Karpas-422 (cell line): ENCODE results near the gene DAPK2. TPM values are rescaled to one million over a fixed set of nuclear protein-coding genes. Genes with fewer than 3 reads are reported as not detected.

Source experiments
- DNase-seq: peaks from one replicate; pipeline ENCODE4 v3.0.0-alpha.2; 2015
- H2AFZ ChIP-seq: fragments of 200-600 bp; sonication (generic); 2 replicates; pipeline ENCODE4 v1.6.1; 2014; ENCODE audit warnings: antibody characterized with exemption, low read length, mixed read lengths
- H3K27ac ChIP-seq: fragments of 200-600 bp; sonication (generic); 2 replicates; pipeline ENCODE4 v1.5.1; 2014; ENCODE audit warnings: mild to moderate bottlenecking, low read length, moderate library complexity
- H3K27me3 ChIP-seq: fragments of 200-600 bp; sonication (generic); 2 replicates; pipeline ENCODE4 v1.6.1; 2014; ENCODE audit warnings: low read length, mixed read lengths
- H3K36me3 ChIP-seq: fragments of 200-600 bp; sonication (generic); 2 replicates; pipeline ENCODE4 v1.6.1; 2014; ENCODE audit warnings: low read length, mixed read lengths; ENCODE audit not compliant: insufficient read depth
- H3K4me1 ChIP-seq: fragments of 200-600 bp; sonication (generic); 2 replicates; pipeline ENCODE4 v1.6.1; 2014; ENCODE audit warnings: mild to moderate bottlenecking, low read length, mixed read lengths
- H3K4me2 ChIP-seq: fragments of 200-600 bp; sonication (generic); 2 replicates; pipeline ENCODE4 v1.6.1; 2014; ENCODE audit warnings: low read length, low read depth, mild to moderate bottlenecking; ENCODE audit not compliant: poor library complexity, severe bottlenecking
- H3K4me3 ChIP-seq: fragments of 200-600 bp; sonication (generic); 2 replicates; pipeline ENCODE4 v1.5.1; 2014; ENCODE audit warnings: mild to moderate bottlenecking, antibody characterized with exemption, low read length, mixed read lengths
- H3K79me2 ChIP-seq: fragments of 200-600 bp; sonication (generic); 2 replicates; pipeline ENCODE4 v1.6.1; 2014; ENCODE audit warnings: mild to moderate bottlenecking, low read length, mixed read lengths
- H3K9ac ChIP-seq: fragments of 200-600 bp; sonication (generic); 2 replicates; pipeline ENCODE4 v1.6.0; 2014; ENCODE audit warnings: low read length
- H3K9me2 ChIP-seq: fragments of 200-600 bp; sonication (generic), shearing (Covaris generic); replicated peaks from 2 replicates; pipeline ENCODE4 v1.6.0; 2014; ENCODE audit warnings: mild to moderate bottlenecking, low read length, moderate library complexity; ENCODE audit not compliant: insufficient read depth
- H3K9me3 ChIP-seq: fragments of 300-700, 200-600 bp; sonication (generic); 2 replicates; pipeline ENCODE4 v1.6.1; 2014; ENCODE audit warnings: low read length, mixed read lengths
- H4K20me1 ChIP-seq: fragments of 200-600 bp; sonication (generic); 2 replicates; pipeline ENCODE4 v1.6.1; 2014; ENCODE audit warnings: mild to moderate bottlenecking, antibody characterized with exemption, low read length, low read depth; ENCODE audit not compliant: insufficient read depth
- total RNA-seq: library from RNA; depleted of rRNA; stranded (reverse); fragments of >200 nt; shearing (Covaris generic); gene quantifications from 2 replicates; pipeline ENCODE4 v1.2.3, GENCODE V29; 2014; ENCODE audit warnings: low replicate concordance

The DAPK2 gene
- total RNA-seq, 1 experiment from 2014 or later = 40.4 TPM

GRCh38 chr15:63911160-63911559 is 135.1 kb downstream of the DAPK2 start:
- Histone ChIP-seq H3K4me2 (no peak overlapping the region), H2AFZ (no peak overlapping the region), H3K4me3 (no peak overlapping the region), H3K9ac (no peak overlapping the region), H3K4me1 (peaks cover 47% of the 10 kb centered on the region), H3K27me3 (no peaks in the 10 kb centered on the region), H3K9me3 (no peaks in the 10 kb centered on the region), H3K27ac (no peak overlapping the region), H3K36me3 (no peaks in the 10 kb centered on the region), H3K79me2 (no peaks in the 10 kb centered on the region), H3K9me2 (no peaks in the 10 kb centered on the region), H4K20me1 (no peaks in the 10 kb centered on the region)
- no peak for DNase-seq

DNA sequence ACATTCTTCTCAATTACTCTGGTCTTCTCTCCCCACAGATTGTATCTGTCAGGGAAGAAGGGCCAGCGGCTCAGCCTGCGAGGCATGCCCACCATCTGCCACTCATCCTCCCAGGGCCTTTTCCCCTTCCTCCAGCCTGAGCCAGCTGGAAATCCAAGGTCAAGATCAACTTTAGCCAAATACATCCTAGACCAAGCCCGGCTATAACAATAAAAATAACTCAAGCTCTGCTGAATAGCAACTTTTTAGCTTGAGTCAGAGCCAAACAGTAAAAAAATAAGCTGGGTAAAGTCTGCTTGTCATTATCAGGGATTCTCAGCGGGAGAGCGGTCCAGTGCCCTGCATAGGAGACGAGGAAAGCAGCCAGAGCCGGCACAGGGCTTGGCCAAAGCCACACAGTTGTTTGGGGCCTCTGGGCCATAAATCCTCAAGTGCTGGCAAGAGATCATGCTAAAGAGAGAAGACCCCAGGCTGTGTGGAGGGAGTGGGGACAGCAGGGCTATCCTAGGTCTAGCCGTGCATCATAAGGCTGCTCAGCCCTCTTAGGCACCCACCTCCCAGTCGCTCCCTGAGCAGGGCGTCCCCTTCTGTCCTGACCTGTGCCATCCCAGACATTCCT is 136.4 kb downstream of the DAPK2 start:
- H3K9me3 ChIP-seq = no peaks in the 10 kb centered on the region
- H3K27ac ChIP-seq = peak overlapping the region; percentile 26
- H3K27me3 ChIP-seq = no peaks in the 10 kb centered on the region
- no peak overlapping the region for H3K4me2 ChIP-seq
- no peaks in the 10 kb centered on the region for H3K36me3 ChIP-seq
- H2AFZ ChIP-seq = no peak overlapping the region
- no peak overlapping the region for H3K9ac ChIP-seq
- no peak for DNase-seq
- no peaks in the 10 kb centered on the region for H3K9me2 ChIP-seq
- H3K4me3 ChIP-seq = no peak overlapping the region
- no peaks in the 10 kb centered on the region for H4K20me1 ChIP-seq
- no peaks in the 10 kb centered on the region for H3K79me2 ChIP-seq
- peaks cover 47% of the 10 kb centered on the region for H3K4me1 ChIP-seq

DNA sequence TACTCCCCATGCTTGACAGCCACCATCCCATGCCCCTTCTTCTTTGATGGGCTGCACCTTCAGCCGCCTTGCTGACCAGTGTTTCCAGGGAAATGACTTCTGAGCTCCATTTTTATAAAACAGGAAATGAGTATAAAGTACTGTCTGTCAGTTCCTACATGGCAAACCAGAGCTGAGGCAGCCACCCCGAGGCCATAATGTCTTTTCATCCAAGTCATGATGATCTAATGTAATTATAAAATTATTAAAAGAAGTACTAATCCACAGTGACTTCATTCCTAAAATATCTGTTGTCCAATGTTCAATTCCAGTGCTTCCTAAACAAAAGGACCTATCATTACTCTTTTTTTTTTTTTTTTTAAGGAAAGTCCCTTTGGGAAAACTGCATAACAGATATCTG is 137.3 kb downstream of the DAPK2 start:
- H3K36me3 ChIP-seq = no peaks in the 10 kb centered on the region
- no peak overlapping the region; the same call in 1 of the 2 replicates for H3K27ac ChIP-seq
- H2AFZ ChIP-seq = no peak overlapping the region
- no peak overlapping the region for H3K9ac ChIP-seq
- no peak overlapping the region for H3K4me2 ChIP-seq
- H3K4me3 ChIP-seq = no peak overlapping the region
- no peaks in the 10 kb centered on the region for H3K27me3 ChIP-seq
- H3K9me3 ChIP-seq = no peaks in the 10 kb centered on the region
- no peaks in the 10 kb centered on the region for H3K79me2 ChIP-seq
- no peaks in the 10 kb centered on the region for H4K20me1 ChIP-seq
- H3K9me2 ChIP-seq = no peaks in the 10 kb centered on the region
- H3K4me1 ChIP-seq = peaks cover 47% of the 10 kb centered on the region
- DNase-seq = no peak

DNA sequence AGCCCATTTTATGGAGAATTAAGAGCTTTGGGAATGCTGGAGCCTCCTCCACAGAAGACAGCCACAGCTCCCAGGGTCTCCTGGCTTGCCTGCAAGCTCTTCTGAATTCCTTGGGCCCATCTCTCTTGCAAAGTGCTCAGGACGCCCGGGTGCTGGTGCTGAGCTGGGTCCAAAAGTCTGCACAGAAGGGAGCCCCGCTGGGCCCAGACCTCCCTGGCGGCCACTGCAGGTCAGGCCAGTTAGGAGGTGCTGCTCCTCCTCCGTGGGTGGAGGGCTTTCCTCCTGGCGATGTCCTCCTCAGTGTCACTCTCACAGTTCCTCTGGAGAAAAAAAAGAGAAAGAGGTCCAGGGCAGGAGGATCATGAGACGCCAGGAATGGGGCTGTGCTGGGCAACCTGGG is 138.0 kb downstream of the DAPK2 start:
- no peaks in the 10 kb centered on the region for H3K9me3 ChIP-seq
- no peak overlapping the region for H3K4me3 ChIP-seq
- peaks cover 48% of the 10 kb centered on the region for H3K4me1 ChIP-seq
- H3K9ac ChIP-seq = no peak overlapping the region
- 0 out of 2 replicates have a peak overlapping the region, but pooled peaks have one; percentile 24 for H3K27ac ChIP-seq
- H4K20me1 ChIP-seq = no peaks in the 10 kb centered on the region
- no peaks in the 10 kb centered on the region for H3K27me3 ChIP-seq
- H3K9me2 ChIP-seq = no peaks in the 10 kb centered on the region
- H3K36me3 ChIP-seq = no peaks in the 10 kb centered on the region
- no peak for DNase-seq
- H2AFZ ChIP-seq = no peak overlapping the region
- H3K79me2 ChIP-seq = no peaks in the 10 kb centered on the region
- H3K4me2 ChIP-seq = no peak overlapping the region

DNA sequence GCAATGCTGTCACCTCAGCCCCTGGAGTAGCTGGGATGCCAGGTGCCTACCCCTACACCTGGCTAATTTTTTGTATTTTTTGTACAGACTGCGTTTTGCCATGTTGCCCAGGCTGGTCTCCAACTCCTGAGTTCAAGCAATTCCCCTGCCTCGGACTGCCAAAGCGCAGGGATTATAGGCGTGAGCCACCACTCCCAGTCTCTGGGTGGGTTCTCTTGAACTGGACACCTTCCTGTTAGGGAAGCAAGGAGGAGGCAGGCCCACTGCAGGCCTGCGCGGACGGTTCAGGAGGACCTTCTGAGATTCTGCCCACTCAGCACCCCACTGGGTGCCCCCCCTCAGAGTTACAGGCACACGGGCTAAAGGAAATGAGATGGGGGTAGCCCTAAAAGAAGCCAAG is 138.8 kb downstream of the DAPK2 start:
- H4K20me1 ChIP-seq = no peaks in the 10 kb centered on the region
- H3K27me3 ChIP-seq = no peaks in the 10 kb centered on the region
- no peak overlapping the region for H3K4me2 ChIP-seq
- H3K4me3 ChIP-seq = no peak overlapping the region
- no peak overlapping the region; the same call in 1 of the 2 replicates for H3K27ac ChIP-seq
- no peaks in the 10 kb centered on the region for H3K9me3 ChIP-seq
- H3K9me2 ChIP-seq = no peaks in the 10 kb centered on the region
- no peak for DNase-seq
- H3K36me3 ChIP-seq = no peaks in the 10 kb centered on the region
- peaks cover 53% of the 10 kb centered on the region for H3K4me1 ChIP-seq
- no peak overlapping the region for H3K9ac ChIP-seq
- H2AFZ ChIP-seq = no peak overlapping the region
- H3K79me2 ChIP-seq = no peaks in the 10 kb centered on the region

- no peaks in the 10 kb centered on the region for H3K79me2 ChIP-seq
- no peaks in the 10 kb centered on the region for H3K36me3 ChIP-seq
- no peak for DNase-seq
- H3K9me2 ChIP-seq = no peaks in the 10 kb centered on the region
- H4K20me1 ChIP-seq = no peaks in the 10 kb centered on the region
- H3K9ac ChIP-seq = peak overlapping the region; percentile 33
- peaks cover 62% of the 10 kb centered on the region for H3K4me1 ChIP-seq
- no peaks in the 10 kb centered on the region for H3K9me3 ChIP-seq
- peak overlapping the region; percentile 97 for H3K27ac ChIP-seq
- no peak overlapping the region for H3K4me3 ChIP-seq
- H2AFZ ChIP-seq = no peak overlapping the region
- H3K27me3 ChIP-seq = no peaks in the 10 kb centered on the region
- no peak overlapping the region for H3K4me2 ChIP-seq
Measured at GRCh38 chr15:63906266-63906584, 140.1 kb downstream of the DAPK2 start.

- Histone ChIP-seq H2AFZ (no peak overlapping the region), H3K27ac (peak overlapping the region; percentile 97), H4K20me1 (no peaks in the 10 kb centered on the region), H3K27me3 (no peaks in the 10 kb centered on the region), H3K9ac (peak overlapping the region; percentile 60), H3K36me3 (no peaks in the 10 kb centered on the region), H3K9me3 (no peaks in the 10 kb centered on the region), H3K4me2 (peak overlapping the region; percentile 71), H3K4me1 (peaks cover 67% of the 10 kb centered on the region), H3K79me2 (no peaks in the 10 kb centered on the region), H3K9me2 (no peaks in the 10 kb centered on the region), H3K4me3 (no peak overlapping the region)
- peak; percentile 61 for DNase-seq
Measured at GRCh38 chr15:63905558-63906265, 140.6 kb downstream of the DAPK2 start.

- H3K79me2 ChIP-seq = no peaks in the 10 kb centered on the region
- H3K4me3 ChIP-seq = no peak overlapping the region
- no peaks in the 10 kb centered on the region for H3K9me2 ChIP-seq
- no peak overlapping the region for H2AFZ ChIP-seq
- H4K20me1 ChIP-seq = no peaks in the 10 kb centered on the region
- peak overlapping the region; percentile 97 for H3K27ac ChIP-seq
- H3K27me3 ChIP-seq = no peaks in the 10 kb centered on the region
- DNase-seq = no peak
- peaks cover 73% of the 10 kb centered on the region for H3K4me1 ChIP-seq
- no peaks in the 10 kb centered on the region for H3K36me3 ChIP-seq
- peak overlapping the region; percentile 60 for H3K9ac ChIP-seq
- peak overlapping the region; percentile 71 for H3K4me2 ChIP-seq
- no peaks in the 10 kb centered on the region for H3K9me3 ChIP-seq
Measured at GRCh38 chr15:63905131-63905530, 141.2 kb downstream of the DAPK2 start.
